ENCODE measurements around the gene DIABLO. TPM values are rescaled to one million over a fixed set of nuclear protein-coding genes. Genes with fewer than 3 reads are reported as not detected.
A peak's percentile ranks its signal among the peaks of the same experiment; 100 is the strongest.
"Not testable (repeated sequence)": the region's sequence is repeated elsewhere in the genome, so short reads cannot be mapped to it uniquely, and the experiment has no call there.

Gene DIABLO
- total RNA-seq, 1 donor from 2014 or later, result 50.1 TPM

GRCh38 chr12:122206111-122206881 is 19.6 kb downstream of the DIABLO start:
- H3K27ac Mint-ChIP-seq (ENCODE audit: unreplicated experiment), result no peak overlapping the region
- no peak overlapping the region for H3K4me3 Mint-ChIP-seq (ENCODE audit: unreplicated experiment)
- H3K36me3 Mint-ChIP-seq (ENCODE audit: low read depth, unreplicated experiment), result peaks cover 20% of the 10 kb centered on the region
- peaks cover 26% of the 10 kb centered on the region for H3K27me3 Mint-ChIP-seq (ENCODE audit: unreplicated experiment)
- no peaks in the 10 kb centered on the region for H3K4me1 Mint-ChIP-seq (ENCODE audit: unreplicated experiment)
- no peak for DNase-seq (ENCODE audit: low spot score)
- no peaks in the 10 kb centered on the region for H3K9me3 Mint-ChIP-seq (ENCODE audit: unreplicated experiment)
- no peak for TF ChIP-seq CTCF (IDR thresholded peaks at IDR 0.05; ENCODE audit: unreplicated experiment)

DNA sequence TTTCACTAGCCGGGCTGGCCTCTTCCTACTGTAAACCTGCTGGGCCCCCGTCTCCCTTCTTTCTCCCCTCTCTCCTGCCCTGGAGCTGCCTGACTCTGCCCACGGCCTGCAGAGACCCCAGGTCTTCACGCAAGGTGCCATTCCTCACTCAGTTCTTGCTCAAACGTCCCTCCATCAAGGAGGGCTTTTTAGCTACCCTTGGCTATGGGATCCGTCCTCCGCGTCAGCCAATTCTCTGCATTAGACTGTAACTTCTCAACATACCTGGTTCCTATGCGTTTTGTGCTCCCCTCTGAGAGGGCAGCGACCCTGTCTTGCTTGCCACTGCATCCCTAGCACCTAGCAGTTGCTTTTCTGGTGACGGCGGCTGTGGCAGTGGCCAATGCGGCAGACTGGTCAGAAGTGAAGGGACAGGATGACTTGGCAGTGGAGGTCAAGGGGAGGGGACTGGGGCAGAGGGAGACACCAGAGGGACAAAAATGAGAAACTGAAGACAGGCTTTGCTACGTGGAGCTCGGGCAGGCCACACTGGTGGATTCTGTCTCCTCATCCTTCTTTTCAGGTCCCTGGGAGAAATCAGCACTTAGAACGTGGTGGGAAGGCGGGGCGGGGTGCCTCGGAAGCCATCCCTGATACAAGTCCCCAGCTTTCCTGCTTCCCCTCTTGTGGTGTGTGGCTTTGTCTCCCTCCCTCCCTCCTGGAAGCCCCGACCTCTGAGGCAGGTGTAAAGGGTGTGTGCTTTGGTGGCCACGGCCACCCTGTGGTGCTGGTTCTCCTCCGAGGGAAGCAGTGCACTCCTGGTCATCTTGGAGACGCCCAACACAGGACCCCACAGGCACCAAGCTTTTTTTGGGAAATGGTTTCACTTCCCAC is 20.6 kb downstream of the DIABLO start:
- Mint-ChIP-seq H3K36me3 (ENCODE audit: low read depth, unreplicated experiment) (peaks cover 20% of the 10 kb centered on the region), H3K27me3 (ENCODE audit: unreplicated experiment) (peaks cover 26% of the 10 kb centered on the region), H3K4me1 (ENCODE audit: unreplicated experiment) (no peaks in the 10 kb centered on the region), H3K4me3 (ENCODE audit: unreplicated experiment) (peak overlapping the region; percentile 81), H3K9me3 (ENCODE audit: unreplicated experiment) (no peaks in the 10 kb centered on the region), H3K27ac (ENCODE audit: unreplicated experiment) (no peak overlapping the region)
- DNase-seq (ENCODE audit: low spot score), result no peak
- TF ChIP-seq CTCF (IDR thresholded peaks at IDR 0.05; ENCODE audit: unreplicated experiment), result no peak

GRCh38 chr12:122204167-122205052 is 21.4 kb downstream of the DIABLO start:
- Mint-ChIP-seq H3K4me1 (ENCODE audit: unreplicated experiment) (no peaks in the 10 kb centered on the region), H3K27me3 (ENCODE audit: unreplicated experiment) (peaks cover 26% of the 10 kb centered on the region), H3K4me3 (ENCODE audit: unreplicated experiment) (peak overlapping the region; percentile 79), H3K9me3 (ENCODE audit: unreplicated experiment) (no peaks in the 10 kb centered on the region), H3K36me3 (ENCODE audit: low read depth, unreplicated experiment) (peaks cover 14% of the 10 kb centered on the region), H3K27ac (ENCODE audit: unreplicated experiment) (no peak overlapping the region)
- TF ChIP-seq CTCF (IDR thresholded peaks at IDR 0.05; ENCODE audit: unreplicated experiment), result no peak
- DNase-seq (ENCODE audit: low spot score), result no peak

DNA sequence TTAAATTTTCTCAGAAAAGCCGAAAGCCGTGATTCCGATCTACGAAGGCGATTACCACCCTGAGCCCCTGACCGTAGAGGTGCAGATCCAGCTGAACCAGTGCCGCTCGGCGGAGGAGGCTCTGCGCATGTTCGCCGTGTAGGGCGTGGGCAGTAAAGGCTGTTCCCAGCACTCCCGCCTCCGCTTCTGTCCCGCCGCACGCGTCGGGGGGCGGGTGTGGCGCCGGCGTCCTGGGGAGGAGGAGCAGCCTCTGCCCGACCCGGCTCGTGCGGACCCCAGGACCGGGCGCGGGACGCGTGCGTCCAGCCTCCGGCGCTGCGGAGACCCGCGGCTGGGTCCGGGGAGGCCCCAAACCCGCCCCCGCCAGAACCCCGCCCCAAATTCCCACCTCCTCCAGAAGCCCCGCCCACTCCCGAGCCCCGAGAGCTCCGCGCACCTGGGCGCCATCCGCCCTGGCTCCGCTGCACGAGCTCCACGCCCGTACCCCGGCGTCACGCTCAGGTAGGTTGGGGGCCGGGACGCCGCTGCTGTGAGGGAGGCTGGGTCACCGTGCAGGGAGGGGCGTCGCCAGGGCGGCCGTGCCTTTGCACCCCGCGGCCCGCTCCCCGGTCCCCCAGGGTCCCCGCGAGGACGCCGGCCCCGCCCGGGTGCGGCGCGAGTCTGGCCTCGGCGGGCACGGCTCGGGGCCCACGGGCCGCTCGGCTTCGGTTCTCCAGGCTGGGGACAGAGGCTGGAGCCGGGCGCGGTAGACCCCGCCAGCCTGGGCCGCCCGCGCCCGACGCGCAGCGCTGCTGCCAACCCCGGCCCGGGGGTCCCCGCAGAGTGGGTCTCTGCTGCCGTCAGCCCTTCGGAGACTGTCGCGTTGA is 22.3 kb downstream of the DIABLO start, which contains the start of gene B3GNT4:
B3GNT4 (plus strand) TSS at position 409 of the 866 bp plus-strand sequence. CDS start 910 bp downstream, outside the sequence.
- no peaks in the 10 kb centered on the region for H3K9me3 Mint-ChIP-seq (ENCODE audit: unreplicated experiment)
- peak; percentile 45 for DNase-seq (ENCODE audit: low spot score)
- peak within 1 kb of the TSS; percentile 86 for H3K4me3 Mint-ChIP-seq (ENCODE audit: unreplicated experiment)
- H3K27ac Mint-ChIP-seq (ENCODE audit: unreplicated experiment), result no peak within 1 kb of the TSS
- H3K4me1 Mint-ChIP-seq (ENCODE audit: unreplicated experiment), result no peaks in the 10 kb centered on the region
- peaks cover 26% of the 10 kb centered on the region for H3K27me3 Mint-ChIP-seq (ENCODE audit: unreplicated experiment)
- H3K36me3 Mint-ChIP-seq (ENCODE audit: low read depth, unreplicated experiment), result peaks cover 12% of the 10 kb centered on the region
- no peak for TF ChIP-seq CTCF (IDR thresholded peaks at IDR 0.05; ENCODE audit: unreplicated experiment)

DNA sequence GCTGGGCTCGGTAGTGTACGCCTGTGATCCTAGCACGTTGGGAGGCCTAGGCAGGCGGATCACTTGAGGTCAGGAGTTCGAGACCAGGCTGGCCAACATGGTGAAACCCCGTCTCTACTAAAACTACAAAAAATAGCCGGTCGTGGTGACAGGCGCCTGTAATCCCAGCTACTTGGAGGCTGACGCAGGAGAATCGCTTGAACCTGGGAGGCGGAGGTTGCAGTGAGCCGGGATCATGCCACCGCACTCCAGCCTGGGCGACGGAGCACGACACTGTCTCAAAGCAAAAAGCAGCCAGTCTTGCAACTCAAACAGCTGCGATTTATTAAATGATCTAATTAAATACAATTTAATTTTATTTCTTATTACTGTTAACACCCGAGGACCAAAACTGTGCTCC is 23.0 kb downstream of the DIABLO start:
- peaks cover 26% of the 10 kb centered on the region for H3K27me3 Mint-ChIP-seq (ENCODE audit: unreplicated experiment)
- H3K36me3 Mint-ChIP-seq (ENCODE audit: low read depth, unreplicated experiment); H3K9me3 Mint-ChIP-seq (ENCODE audit: unreplicated experiment); H3K4me1 Mint-ChIP-seq (ENCODE audit: unreplicated experiment); DNase-seq (ENCODE audit: low spot score); H3K27ac Mint-ChIP-seq (ENCODE audit: unreplicated experiment): not testable (repeated sequence)
- H3K4me3 Mint-ChIP-seq (ENCODE audit: unreplicated experiment), result peak overlapping the region; percentile 86
